ENCODE results near the gene MMP23B. TPM values are rescaled to one million over a fixed set of nuclear protein-coding genes. Genes with fewer than 3 reads are reported as not detected.
A peak's percentile ranks its signal among the peaks of the same experiment; 100 is the strongest.
"Not testable (repeated sequence)": the region's sequence is repeated elsewhere in the genome, so short reads cannot be mapped to it uniquely, and the experiment has no call there.

The MMP23B gene
- total RNA-seq, 1 donor from 2014 or later = 47.9 TPM

GRCh38 chr1:1627829-1628753 is 3.9 kb upstream of the MMP23B start:
- peak; percentile 37 for DNase-seq
- ATAC-seq = no peak
- intact Hi-C loops (cut with micrococcal nuclease) = no loop called here

- ATAC-seq (no peak), DNase-seq (no peak)
- intact Hi-C loops (cut with micrococcal nuclease) = no loop called here
Measured at GRCh38 chr1:1628754-1629429, 3.1 kb upstream of the MMP23B start.

GRCh38 chr1:1629430-1630190 is 2.4 kb upstream of the MMP23B start:
- ATAC-seq (no peak), DNase-seq (peak; percentile 49)
- intact Hi-C loops (cut with micrococcal nuclease) = no loop called here

DNA sequence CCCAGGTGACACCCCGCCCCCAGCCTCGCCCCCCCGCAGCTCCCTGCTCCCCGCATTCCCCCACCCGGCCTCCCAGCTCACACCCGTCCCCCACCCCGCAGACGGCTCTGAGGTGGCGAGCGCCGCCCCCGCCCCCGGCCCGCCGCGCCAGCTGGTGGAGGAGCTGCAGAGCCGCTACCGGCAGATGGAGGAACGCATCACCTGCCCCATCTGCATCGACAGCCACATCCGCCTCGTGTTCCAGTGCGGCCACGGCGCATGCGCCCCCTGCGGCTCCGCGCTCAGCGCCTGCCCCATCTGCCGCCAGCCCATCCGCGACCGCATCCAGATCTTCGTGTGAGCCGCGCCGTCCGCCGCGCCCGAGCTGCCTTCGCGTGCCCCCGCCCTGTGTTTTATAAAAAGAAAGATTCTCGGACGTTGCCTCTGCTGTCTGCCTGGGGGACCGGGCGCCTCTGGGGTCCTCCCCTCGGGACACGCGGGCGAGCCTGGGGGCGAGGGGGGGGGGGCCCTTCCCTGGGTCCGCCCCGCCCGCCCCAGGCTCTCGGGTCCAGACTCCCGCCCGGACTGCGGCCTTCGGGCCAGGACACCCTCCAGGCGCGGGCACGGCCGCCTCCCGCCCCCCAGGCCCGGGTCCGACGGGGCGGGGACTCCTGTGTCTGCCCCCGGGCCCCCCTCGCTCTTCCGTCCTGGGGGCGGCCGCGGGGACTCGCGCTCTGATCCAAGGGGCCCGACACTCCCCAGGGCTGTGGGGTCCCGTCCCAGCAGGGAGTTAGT is 1.6 kb upstream of the MMP23B start:
- intact Hi-C loops (cut with micrococcal nuclease) = no loop called here
- peak; percentile 22 for ATAC-seq
- peak; percentile 86 for DNase-seq

DNA sequence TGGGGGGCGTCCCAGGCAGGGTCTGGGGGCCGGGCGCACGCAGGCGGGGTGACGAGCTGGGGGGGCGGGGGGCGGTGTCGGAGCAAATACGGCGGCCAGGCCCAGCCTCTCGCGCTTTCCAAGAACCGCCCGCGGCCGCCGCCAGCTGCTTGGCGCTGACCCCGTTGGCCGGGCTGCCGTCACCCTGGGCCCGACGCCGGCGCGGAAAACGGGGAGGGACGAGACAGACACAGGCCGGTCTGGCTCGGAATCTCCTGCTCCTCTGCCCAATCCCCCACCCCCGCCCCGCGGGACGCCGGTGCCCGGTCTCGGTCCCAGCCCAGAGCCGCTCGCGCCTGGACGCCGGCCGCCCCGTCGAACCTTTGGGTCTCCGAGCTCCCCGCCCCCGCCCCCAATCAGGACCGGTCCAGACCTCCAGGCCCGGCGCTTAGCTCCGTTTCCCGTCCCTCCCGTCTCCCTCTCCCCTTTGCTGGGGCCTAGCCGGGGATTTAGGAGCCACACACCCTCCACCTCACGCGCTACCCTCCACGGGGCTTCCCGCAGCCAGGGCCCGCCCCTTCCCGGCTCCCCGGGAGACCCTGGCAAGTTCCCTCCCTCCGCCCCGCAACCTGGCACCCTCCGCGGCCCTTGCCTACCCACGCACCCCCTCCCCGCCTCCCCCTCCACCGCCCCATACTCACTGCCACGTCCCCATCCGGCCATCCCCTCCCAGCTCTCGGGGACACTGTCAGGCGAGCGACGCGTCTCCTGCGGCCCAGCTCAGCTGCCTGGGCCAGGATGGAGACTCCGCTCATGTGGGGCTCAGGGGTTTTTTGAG is 800 bp upstream of the MMP23B start:
- intact Hi-C loops (cut with micrococcal nuclease) = no loop called here
- ATAC-seq (peak; percentile 60), DNase-seq (peak; percentile 87)

DNA sequence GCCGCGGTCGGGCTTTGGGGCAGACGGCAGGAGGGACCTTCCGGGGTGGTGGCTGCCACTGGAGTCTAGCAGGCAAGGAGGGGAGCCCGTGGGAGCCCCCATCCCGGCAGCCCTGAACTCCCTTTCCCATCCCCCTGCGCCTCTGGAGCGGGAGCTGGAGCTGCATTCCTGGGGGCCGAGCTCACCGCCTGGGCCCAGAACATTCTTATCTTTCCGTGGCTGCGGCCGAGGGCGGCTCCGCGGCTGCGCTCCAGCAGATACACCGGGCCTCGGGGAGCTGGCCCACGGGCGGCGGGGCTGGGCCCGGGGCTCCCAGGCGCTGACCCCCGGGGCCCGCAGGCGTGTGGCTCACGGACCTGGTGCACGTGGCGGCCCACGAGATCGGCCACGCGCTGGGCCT is 1.4 kb downstream of the MMP23B start:
- DNase-seq; intact Hi-C loops (cut with micrococcal nuclease): not testable (repeated sequence)
- peak; percentile 45 for ATAC-seq

DNA sequence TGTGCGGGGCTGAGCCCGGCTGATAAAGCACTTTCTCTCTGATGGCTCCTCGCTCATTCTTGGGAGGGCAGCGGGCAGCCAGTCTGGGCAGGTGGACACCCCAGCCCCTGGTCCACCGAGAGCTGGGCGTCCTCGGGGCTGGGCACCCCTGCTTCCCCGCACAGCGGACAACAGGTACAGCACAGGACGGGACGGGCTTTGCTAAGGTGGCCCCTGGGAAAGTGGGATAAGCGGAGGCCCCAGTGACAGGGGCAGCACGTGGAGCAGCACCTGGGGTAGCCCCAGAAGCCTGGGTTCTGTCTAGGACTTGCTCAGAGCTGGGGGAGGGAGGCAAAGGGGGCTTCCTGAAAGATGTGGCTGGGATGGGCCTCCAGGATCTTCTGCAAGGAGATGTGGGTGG is 2.6 kb downstream of the MMP23B start:
- peak; percentile 24 for DNase-seq
- intact Hi-C loops (cut with micrococcal nuclease); ATAC-seq: not testable (repeated sequence)

DNA sequence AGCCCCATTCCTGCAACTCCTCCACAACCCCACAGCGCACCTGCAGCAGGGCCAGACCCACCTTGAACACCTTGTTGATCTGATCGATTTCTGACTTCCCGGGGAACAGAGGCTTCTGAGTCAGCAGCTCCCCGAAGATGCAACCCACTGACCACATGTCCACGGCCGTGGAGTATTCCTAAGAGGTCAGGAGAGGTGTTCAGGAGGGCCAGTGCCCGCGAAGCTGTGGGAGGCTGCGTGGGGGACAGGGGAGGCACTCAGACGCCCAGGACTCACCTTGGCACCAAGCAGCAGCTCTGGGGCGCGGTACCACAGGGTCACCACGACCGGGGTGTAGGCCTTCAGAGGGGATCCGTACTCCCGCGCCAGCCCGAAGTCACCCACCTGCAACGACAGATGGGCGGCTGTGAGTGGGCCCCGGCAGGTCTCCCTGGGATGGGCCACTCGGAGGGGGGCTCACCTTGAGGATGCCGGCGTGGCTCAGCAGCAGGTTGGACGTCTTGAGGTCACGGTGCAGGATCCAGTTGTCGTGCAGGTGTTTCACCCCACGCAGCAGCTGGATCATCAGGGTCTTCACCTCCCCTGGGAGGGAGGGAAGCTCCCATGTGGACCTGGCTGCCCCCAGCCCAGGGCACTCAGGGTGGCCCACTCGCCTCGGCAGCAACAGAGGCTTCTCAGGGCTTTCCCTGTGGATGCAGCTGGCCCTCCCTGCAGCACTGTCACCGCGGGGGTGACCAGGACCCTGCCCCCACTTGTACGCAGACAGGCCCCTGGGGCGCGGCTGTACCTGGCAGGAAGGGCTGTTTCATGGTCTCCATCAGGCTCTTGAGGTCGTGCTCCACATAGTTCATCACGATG is 4.9 kb downstream of the MMP23B start:
- DNase-seq = peak; percentile 20
- ATAC-seq = not testable (repeated sequence)

DNA sequence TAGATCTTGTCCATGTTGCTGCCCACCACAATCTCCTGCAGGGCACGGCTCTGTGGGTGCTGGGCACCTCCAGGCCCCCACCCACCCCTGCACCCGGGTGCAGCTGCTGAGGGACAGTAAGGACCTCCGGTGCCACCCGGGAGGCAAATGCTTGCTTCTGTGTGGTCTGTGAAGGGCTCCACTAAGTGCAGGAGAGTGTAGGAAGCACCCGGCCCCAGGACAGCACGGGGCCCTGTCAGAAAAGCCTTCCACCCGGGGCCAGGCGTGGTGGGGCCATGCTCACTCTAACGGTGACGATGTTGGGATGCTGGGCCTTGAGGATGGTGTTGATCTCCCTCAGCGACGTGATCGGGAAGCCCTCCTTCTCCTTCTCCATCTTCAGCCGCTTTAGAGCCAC is 5.5 kb downstream of the MMP23B start:
- intact Hi-C loops (cut with micrococcal nuclease); DNase-seq; ATAC-seq: not testable (repeated sequence)

More for the DNA sequence above, 4.9 kb downstream of the MMP23B start:
- intact Hi-C loops (cut with micrococcal nuclease) = not testable (repeated sequence)

DNA sequence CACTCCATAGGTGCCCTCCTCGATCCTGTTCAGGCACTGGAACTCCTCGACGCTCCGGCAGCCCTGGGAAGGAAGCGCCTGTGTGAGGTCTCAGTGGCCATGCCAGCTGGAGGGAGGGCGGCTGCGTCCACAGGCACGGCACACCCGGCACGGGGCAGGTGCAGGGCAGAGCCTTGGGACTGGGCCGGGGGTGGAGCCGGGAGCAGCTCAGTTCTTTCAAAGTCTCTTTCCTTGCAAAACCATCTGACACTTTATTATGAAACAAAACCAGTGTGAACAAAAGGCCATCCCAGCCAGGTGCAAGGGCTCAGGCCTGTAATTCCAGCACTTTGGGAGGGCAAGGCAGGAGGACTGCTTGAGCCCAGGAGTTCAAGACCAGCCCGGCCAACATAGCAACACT is 6.6 kb downstream of the MMP23B start:
- DNase-seq; intact Hi-C loops (cut with micrococcal nuclease); ATAC-seq: not testable (repeated sequence)

DNA sequence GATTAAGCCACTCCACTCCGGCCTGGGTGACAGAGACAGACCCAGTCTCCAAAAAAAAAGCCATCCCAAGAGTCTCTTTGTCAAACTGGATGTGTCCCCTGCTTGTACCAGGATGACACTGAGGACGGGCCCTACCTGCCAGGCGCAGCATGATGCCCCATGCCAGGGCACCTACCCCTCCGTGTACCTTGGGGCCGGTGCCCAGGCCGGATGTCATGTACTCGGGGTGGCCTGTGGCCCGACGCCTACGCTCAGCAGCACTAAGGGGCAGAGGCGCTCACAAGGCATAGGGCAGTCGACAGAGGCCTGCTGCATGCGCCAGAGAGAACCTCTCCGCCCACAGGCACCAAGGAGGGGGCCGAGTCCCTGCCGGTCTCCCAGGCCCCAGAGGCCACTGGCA is 7.4 kb downstream of the MMP23B start:
- DNase-seq; intact Hi-C loops (cut with micrococcal nuclease); ATAC-seq: not testable (repeated sequence)

GRCh38 chr1:1640081-1640480 is 8.1 kb downstream of the MMP23B start:
- DNase-seq; ATAC-seq; intact Hi-C loops (cut with micrococcal nuclease): not testable (repeated sequence)

DNA sequence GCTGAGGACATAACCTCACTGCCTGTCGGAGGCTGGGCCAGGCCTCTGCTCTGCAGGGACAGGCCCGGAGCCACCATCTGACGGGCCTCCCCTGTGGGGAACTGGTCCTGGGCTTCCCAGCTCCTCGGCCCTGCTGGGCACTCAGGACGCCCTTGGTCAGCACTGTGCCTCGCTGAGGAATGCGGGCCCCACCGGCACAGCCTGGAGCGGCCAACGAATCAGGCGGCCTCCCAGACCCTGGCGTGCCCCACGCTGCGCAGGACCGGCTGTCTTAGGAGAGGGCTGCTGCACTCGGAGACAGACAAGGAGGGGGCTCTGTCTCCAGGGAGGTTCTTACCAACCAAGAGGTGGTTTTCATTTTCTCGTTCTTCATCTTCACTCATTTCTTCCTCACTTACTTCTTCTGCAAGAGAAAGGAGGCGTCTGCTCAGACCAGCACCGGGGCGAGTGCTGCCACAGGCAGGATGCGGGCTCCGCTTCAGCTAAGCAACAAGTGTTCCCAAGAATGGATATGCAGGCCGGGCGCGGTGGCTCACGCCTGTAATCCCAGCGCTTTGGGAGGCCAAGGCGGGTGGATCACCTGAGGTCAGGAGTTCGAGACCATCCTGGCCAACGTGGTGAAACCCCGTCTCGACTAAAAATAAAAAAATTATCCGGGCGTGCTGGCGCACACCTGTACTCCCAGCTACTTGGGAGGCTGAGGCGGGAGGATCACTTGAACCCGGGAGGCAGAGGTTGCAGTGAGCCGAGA is 8.9 kb downstream of the MMP23B start:
- ATAC-seq; intact Hi-C loops (cut with micrococcal nuclease); DNase-seq: not testable (repeated sequence)

DNA sequence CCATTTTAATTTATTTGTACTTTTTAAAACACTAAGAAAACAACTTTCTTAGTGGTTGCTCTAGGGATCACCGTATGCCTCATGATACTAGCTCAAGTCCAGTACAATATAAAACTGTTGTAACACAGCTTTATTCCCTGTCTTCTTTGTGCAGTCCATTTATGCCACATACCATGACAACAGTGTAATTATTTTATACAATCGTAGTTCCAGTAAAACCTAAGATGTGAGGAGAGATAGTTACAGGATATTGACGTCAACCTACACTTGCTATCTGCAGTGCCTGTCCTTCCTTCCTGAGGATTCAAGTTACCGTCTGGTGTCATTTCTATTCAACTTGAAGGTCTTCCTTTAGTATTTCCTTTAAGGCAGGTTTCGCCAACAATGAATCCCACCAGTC is 14.4 kb downstream of the MMP23B start:
- ATAC-seq; intact Hi-C loops (cut with micrococcal nuclease); DNase-seq: not testable (repeated sequence)

DNA sequence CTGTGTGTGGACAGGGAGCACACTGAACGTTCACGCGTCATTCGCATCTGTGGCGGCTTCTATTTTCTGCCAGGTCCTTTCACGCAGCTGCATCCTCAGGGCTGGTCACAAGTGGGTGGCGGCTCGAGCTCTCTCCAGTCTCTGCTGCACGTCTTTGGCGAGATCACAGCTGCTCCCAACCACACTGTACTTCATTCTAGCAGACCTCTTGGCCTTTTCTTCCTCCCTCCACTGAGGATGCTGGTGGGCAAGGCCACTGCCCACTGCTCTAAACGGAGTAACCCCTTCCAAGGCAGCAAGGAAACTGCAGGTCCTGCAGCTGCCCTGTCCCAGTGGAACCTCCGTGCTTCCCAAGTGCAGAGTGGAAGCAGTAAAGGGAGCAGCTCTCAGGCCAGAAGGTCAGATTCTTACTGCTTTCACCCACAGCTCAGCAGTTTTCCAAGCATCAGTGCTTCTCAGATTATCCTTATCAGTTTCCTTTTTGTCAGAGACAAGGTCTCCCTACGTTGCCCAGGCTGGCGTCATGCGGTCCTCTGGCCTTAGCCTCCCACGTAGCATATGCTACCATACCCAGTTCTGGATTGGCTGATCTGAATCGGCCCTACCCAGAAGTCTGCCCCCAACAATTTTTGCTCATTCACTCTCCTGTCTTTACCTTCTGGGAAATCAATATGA is 15.7 kb downstream of the MMP23B start:
- ATAC-seq; intact Hi-C loops (cut with micrococcal nuclease); DNase-seq: not testable (repeated sequence)

DNA sequence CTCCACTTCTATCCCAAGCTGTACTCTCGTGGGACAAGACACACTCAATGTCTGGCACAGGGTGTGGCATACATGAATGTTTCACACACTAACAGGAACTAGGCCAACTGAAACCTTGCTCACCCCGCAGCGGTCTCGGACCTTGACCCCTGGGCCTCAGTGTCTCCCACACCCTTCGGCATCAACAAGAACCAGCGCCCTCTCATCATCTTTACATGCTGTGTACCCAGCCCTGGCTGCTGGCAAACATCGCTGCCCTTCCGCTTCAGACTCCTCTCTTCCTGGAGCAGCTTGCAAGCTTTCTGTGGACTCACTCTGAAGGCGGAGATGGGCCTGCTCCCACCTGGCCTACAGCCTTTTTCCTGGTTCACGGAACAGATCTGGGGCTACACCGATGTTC is 16.3 kb downstream of the MMP23B start:
- DNase-seq; ATAC-seq; intact Hi-C loops (cut with micrococcal nuclease): not testable (repeated sequence)
